ENCODE data around the gene SLCO1A2. TPM values are rescaled to one million over a fixed set of nuclear protein-coding genes. Genes with fewer than 3 reads are reported as not detected.

Gene SLCO1A2
- total and polyA plus RNA-seq, 2 donors (not counting 3 experiments of a cell fraction or from before 2014, with no cell fraction given), result not detected

GRCh38 chr12:21289698-21290097 lies 45.0 kb downstream of the SLCO1A2 start:
- BruUV-seq (replicated peaks), result no TSS peak
- H3K9me1 ChIP-seq (replicated peaks; ENCODE audit: control insufficient read depth, extremely low read depth, insufficient read depth, low read length), result no peaks in the 10 kb centered on the region
- H3K9me3 ChIP-seq (replicated peaks; ENCODE audit: control insufficient read depth, insufficient read depth, low read length), result no peaks in the 10 kb centered on the region
- no peaks in the 10 kb centered on the region for H4K20me1 ChIP-seq (replicated peaks; ENCODE audit: control insufficient read depth, extremely low read depth, insufficient read depth, low read length)
- DNase-seq (ENCODE audit: low read depth, low spot score) (no peak), FAIRE-seq (no peak)
- no peaks in the 10 kb centered on the region for H3K4me1 ChIP-seq (ENCODE audit: control insufficient read depth, extremely low read depth, insufficient read depth, low read length)
- H3K27me3 ChIP-seq (ENCODE audit: control insufficient read depth in 2 of 2, insufficient read depth in 2 of 2, low read length in 2 of 2), result no peaks in the 10 kb centered on the region
- no peaks in the 10 kb centered on the region for H3K36me3 ChIP-seq (ENCODE audit: control insufficient read depth in 2 of 2, extremely low read depth in 1 of 2, insufficient read depth in 2 of 2, low read length in 2 of 2)
- no peak overlapping the region for H2AFZ ChIP-seq (ENCODE audit: low read depth, low read length)
- no peak overlapping the region for H3K27ac ChIP-seq (ENCODE audit: insufficient read depth, low read depth, low read length)
- no peak for TF ChIP-seq EZH2 (IDR thresholded peaks at IDR 0.05; ENCODE audit: borderline replicate concordance, low read depth, low read length, severe bottlenecking)
- no peak for TF ChIP-seq POLR2A (IDR thresholded peaks at IDR 0.05; ENCODE audit: low read depth, low read length)
- no peak for TF ChIP-seq GATA2 (IDR thresholded peaks at IDR 0.05; ENCODE audit: insufficient read depth, insufficient read length, low read depth, low read length)
- TF ChIP-seq FOS (IDR thresholded peaks at IDR 0.05; ENCODE audit: borderline replicate concordance, insufficient read depth, low read length), result no peak
- TF ChIP-seq POLR2AphosphoS5 (IDR thresholded peaks at IDR 0.05; ENCODE audit: insufficient read depth, low read depth, low read length), result no peak
- no peak for TF ChIP-seq CTCF (IDR thresholded peaks at IDR 0.05; ENCODE audit: extremely low read depth in 1 of 2, insufficient read depth in 1 of 2, low read depth in 1 of 2, low read length in 2 of 2)
- TF ChIP-seq MAX (IDR thresholded peaks at IDR 0.05; ENCODE audit: insufficient read depth, insufficient read length), result no peak
- TF ChIP-seq JUN (IDR thresholded peaks at IDR 0.05; ENCODE audit: borderline replicate concordance, insufficient read depth, insufficient read length, low read depth), result no peak
- no peak for TF ChIP-seq MYC (IDR thresholded peaks at IDR 0.05; ENCODE audit: low read depth, low read length)
- no peak overlapping the region for H3K4me2 ChIP-seq (ENCODE audit: insufficient read depth, low read length)
- ChIA-PET CTCF (no interaction called here), POLR2A (no interaction called here)
- H3K4me3 ChIP-seq (replicated peaks in 1 of 3; ENCODE audit: insufficient read depth in 1 of 3, low read depth in 1 of 3, low read length in 3 of 3), result no peak overlapping the region
- no peaks in the 10 kb centered on the region for H3K79me2 ChIP-seq (ENCODE audit: control insufficient read depth, insufficient read depth, low read length)
- no peak overlapping the region for H3K9ac ChIP-seq (replicated peaks; ENCODE audit: extremely low read depth, insufficient read depth, low read length)
- intact Hi-C loops (cut with micrococcal nuclease), result no loop called here
- dilution Hi-C loops (cut with MboI; ENCODE audit: extremely low pct_ligation_motif_present, low sequenced_read_pairs), result no loop called here

Measured in endothelial cell of umbilical vein (primary cell).